Nucleus accumbens (tissue), 56 donors: Measurements from ENCODE around the gene NCAM1.

Experiments used
- DNase-seq, 56 donors: peaks; one replicate each; lab custom pipeline; 2025; lab: John Stamatoyannopoulos, UW

The NCAM1 gene

DNA sequence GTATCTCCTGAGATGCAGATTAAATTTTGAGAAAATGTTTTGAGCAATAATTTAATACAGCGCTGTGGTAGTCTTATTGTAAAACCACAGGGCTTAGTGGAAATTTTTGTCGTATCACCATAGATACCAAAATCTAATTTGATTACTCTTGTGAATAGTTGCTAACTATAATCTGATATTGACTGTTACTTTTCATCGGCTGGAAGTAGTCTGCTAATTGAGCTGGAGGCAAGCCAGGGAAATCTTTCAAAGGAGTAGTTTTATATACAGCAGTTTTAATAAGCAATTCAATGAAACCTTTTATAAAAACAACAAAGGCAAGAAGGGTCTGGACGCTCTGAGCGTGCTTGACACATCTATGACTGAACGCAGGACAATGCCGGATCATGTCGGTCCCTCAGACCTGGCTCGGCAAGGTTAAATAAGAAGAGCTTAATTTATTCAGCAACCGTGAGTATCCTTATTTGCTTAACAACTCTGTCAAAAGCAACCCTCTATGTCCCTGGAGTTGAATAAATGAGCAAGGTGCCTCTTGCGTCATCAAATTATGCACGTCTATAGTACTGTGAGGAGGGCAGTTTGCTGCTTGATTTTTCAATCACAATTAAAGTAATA lies 121.2 kb downstream of the NCAM1 start:
- DNase-seq = peak in 1 of 56 donors; percentile 40

- DNase-seq = no peak
Measured at GRCh38 chr11:113083571-113083970, 122.4 kb downstream of the NCAM1 start.

DNA sequence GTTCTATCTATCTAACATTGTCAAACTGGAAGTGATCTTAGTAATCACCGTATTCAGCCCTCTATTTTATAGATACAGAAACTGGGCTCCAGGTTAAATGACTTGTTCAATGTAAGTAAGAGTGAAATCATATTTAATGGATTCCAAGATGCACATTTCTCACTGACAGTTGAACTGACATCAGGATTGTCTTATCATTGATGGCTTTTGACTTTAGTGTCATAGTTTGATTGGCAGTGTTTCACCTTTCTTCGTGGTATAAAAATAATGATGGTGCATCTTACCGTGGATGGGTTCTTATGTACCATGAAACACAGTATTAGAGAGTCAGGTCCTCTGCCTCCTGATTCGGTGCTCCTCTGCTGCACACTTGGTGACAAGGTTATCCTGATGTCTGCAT lies 123.1 kb downstream of the NCAM1 start:
- no peak for DNase-seq

GRCh38 chr11:113085446-113085845 lies 124.2 kb downstream of the NCAM1 start:
- no peak for DNase-seq

- DNase-seq = no peak
Measured at GRCh38 chr11:113087706-113088105, 126.5 kb downstream of the NCAM1 start.

DNA sequence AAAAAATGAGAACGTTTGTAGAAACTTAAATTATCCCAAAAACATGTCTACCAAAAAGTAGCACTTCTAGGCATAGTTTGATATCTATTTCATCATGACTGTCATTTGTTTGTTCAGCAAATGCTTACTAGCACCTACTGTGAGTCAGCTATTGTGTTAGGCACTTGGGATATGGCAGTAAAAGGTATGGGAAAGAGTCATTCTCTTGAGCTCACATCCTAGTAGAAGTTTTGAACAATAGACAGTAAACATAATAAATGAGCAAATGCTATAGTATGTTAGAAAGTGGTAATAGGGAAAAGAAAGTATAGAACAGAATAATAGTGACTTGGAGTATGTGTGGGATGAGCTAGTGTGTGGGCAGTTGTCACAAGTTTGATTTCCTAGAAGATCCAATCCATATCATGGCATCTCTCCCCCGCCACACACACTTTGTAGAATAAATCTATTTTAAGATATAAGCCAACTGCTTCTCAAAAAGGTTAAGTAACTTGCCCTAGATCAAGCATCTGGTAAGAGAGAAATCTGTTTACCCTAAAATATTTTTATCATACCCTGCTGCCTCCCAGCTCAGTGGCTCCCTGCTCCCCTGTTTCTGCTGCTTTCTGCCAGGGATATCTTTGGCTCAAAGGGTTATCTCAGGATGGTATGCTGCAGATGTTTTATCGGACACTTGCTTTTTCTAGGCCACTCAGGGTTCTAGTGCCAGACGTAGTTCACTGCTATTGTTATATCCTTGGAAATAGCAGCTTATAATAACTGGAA lies 129.7 kb downstream of the NCAM1 start:
- DNase-seq = peak in 1 of 56 donors; percentile 9

DNA sequence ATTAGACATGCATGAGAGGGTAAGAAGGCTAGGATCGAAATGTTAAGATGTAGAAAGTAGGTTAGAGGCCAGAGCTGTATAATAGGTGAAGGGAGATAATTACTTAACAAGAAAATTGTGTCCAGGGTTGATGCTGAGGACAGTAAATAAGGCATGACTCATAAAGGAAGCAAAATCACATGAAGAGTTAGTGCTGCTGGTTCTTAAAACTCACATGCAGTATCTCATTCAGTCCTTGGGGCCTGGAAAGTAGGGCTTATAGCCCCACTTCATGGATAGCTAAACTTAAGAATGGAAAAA lies 130.2 kb downstream of the NCAM1 start:
- DNase-seq = no peak

- peak in 17 of 56 donors; percentile 5 to 69 (median 27) for DNase-seq
Measured at GRCh38 chr11:113096648-113097047, 135.4 kb downstream of the NCAM1 start.

- DNase-seq = no peak
Measured at GRCh38 chr11:113103932-113104690, 142.9 kb downstream of the NCAM1 start.

- DNase-seq = no peak
Measured at GRCh38 chr11:113104691-113105251, 143.6 kb downstream of the NCAM1 start.

GRCh38 chr11:113105592-113105991 lies 144.4 kb downstream of the NCAM1 start:
- peak in 1 of 56 donors; percentile 47 for DNase-seq

- no peak for DNase-seq
Measured at GRCh38 chr11:113106507-113106906, 145.3 kb downstream of the NCAM1 start.

DNA sequence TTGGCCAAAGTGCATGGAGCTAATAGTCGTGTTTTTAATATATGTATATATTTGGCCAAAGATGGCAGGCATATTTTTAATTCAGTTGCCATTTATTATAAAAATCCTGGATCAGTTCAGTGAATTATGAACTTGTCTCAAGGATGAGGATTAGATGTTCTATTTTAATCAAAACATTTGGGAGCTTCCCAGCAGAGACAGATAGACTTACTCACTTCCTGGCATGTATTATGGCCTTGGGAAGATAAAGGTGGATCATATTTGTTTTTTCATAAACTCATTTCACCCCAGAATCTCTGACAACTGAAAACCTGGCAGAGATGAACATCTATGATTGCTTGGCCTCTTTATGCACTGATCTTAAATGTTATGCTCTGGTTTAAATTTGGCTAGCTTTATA lies 148.8 kb downstream of the NCAM1 start:
- DNase-seq = no peak

- no peak for DNase-seq
Measured at GRCh38 chr11:113111156-113111555, 149.9 kb downstream of the NCAM1 start.

DNA sequence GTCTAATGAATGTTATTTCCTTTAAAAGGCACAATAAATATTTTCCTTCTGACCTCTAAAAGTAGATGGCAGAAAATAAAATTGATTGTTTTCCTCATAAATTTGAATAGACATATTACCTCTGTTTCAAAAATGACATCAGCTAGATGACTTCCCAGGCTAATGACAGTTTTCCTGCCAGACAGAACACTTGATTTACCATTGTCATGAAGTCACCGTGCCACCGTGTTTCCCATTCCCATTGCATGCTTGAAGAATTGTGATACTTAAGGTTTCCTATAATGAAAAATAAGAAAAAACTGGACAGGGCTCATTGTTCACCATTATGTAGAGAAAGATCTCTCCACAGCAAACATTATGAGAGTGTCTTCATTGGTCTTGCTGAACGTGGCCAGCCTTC lies 151.1 kb downstream of the NCAM1 start:
- no peak for DNase-seq

GRCh38 chr11:113113801-113114704 lies 152.8 kb downstream of the NCAM1 start:
- peak in 47 of 56 donors; percentile 13 to 85 (median 58) for DNase-seq

- no peak for DNase-seq
Measured at GRCh38 chr11:113114705-113115027, 153.4 kb downstream of the NCAM1 start.

DNA sequence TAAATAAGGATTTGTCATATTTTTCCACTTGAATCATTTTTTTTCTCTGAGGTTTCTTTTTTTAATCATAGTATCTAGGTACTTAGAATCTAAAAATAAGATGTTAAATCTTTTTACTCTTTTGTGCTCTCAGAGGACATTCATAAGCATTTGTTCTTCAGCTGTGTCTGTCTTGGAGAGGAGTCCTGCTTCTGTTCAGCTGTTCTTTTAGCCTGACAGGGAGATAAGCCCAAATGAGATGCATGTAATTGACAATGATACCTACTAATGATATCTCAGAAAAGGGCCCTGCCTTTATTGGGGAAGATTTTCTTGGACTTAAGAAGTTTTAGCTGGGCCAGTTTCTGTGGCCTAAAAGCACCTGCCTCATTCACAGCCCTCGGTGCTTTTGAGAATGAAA lies 156.9 kb downstream of the NCAM1 start:
- no peak for DNase-seq

GRCh38 chr11:113119074-113119473 lies 157.9 kb downstream of the NCAM1 start:
- peak in 1 of 56 donors; percentile 46 for DNase-seq

DNA sequence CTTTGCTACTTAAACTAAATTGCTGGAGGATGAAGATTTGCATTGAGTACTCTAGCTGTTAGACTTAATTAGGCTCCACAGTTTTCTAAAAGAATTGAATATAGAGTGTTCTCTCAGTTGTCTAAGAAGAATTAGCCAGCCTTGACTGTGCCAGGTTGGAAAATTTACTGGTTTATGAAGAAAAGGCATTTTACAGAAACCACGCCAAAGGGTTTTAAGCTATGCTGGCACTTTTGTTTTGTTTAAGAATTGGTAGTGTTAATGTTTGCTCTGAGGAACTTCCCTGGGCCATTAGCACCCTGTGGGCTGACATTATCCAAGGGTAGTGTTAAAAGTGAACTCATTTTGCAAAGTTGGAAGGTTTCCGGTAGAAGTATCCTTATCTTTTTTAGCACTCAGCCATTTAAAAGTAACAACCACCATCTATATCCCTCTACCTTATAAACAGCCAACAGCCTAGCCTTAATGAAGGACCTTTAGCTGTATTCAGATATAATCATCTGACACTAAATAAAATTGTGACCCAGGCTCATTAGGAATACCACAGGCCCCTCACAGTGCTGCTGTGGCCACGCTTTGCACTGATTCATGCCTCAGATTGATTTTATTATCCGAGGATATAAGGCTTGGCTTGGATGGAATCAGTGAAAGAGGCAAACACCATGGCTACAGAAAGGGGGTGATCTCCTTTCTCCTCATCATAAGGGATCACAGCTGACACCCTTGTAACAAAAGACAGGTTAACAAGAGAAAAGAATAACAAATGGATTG lies 158.9 kb downstream of the NCAM1 start:
- DNase-seq = no peak
